ENCODE data around the gene MX2. TPM values are rescaled to one million over a fixed set of nuclear protein-coding genes. Genes with fewer than 3 reads are reported as not detected.

MX2 gene
- total RNA-seq, 1 experiment from 2014 or later, result 56.7 TPM

GRCh38 chr21:41429305-41429704 is 67.5 kb downstream of the MX2 start:
- DNase-seq (ENCODE audit: low read depth, low spot score), result no peak
- ATAC-seq, result no peak
- Histone ChIP-seq H3K27me3 (ENCODE audit: control insufficient read depth, insufficient read depth, low read length) (no peaks in the 10 kb centered on the region), H3K36me3 (ENCODE audit: control insufficient read depth, insufficient read depth, low read length) (no peaks in the 10 kb centered on the region), H3K9me3 (ENCODE audit: control insufficient read depth, insufficient read depth, low read depth, low read length) (no peaks in the 10 kb centered on the region), H3K4me1 (ENCODE audit: control insufficient read depth, insufficient read depth, low read length) (no peaks in the 10 kb centered on the region), H3K27ac (ENCODE audit: low read length) (no peak overlapping the region), H3K4me3 (ENCODE audit: low read depth in 2 of 2, low read length in 2 of 2) (no peak overlapping the region)
- TF ChIP-seq, protein P1, sequence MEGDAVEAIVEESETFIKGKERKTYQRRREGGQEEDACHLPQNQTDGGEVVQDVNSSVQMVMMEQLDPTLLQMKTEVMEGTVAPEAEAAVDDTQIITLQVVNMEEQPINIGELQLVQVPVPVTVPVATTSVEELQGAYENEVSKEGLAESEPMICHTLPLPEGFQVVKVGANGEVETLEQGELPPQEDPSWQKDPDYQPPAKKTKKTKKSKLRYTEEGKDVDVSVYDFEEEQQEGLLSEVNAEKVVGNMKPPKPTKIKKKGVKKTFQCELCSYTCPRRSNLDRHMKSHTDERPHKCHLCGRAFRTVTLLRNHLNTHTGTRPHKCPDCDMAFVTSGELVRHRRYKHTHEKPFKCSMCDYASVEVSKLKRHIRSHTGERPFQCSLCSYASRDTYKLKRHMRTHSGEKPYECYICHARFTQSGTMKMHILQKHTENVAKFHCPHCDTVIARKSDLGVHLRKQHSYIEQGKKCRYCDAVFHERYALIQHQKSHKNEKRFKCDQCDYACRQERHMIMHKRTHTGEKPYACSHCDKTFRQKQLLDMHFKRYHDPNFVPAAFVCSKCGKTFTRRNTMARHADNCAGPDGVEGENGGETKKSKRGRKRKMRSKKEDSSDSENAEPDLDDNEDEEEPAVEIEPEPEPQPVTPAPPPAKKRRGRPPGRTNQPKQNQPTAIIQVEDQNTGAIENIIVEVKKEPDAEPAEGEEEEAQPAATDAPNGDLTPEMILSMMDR (IDR thresholded peaks at IDR 0.05), result no peak
- TF ChIP-seq, protein P2, sequence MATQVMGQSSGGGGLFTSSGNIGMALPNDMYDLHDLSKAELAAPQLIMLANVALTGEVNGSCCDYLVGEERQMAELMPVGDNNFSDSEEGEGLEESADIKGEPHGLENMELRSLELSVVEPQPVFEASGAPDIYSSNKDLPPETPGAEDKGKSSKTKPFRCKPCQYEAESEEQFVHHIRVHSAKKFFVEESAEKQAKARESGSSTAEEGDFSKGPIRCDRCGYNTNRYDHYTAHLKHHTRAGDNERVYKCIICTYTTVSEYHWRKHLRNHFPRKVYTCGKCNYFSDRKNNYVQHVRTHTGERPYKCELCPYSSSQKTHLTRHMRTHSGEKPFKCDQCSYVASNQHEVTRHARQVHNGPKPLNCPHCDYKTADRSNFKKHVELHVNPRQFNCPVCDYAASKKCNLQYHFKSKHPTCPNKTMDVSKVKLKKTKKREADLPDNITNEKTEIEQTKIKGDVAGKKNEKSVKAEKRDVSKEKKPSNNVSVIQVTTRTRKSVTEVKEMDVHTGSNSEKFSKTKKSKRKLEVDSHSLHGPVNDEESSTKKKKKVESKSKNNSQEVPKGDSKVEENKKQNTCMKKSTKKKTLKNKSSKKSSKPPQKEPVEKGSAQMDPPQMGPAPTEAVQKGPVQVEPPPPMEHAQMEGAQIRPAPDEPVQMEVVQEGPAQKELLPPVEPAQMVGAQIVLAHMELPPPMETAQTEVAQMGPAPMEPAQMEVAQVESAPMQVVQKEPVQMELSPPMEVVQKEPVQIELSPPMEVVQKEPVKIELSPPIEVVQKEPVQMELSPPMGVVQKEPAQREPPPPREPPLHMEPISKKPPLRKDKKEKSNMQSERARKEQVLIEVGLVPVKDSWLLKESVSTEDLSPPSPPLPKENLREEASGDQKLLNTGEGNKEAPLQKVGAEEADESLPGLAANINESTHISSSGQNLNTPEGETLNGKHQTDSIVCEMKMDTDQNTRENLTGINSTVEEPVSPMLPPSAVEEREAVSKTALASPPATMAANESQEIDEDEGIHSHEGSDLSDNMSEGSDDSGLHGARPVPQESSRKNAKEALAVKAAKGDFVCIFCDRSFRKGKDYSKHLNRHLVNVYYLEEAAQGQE (IDR thresholded peaks at IDR 0.05; ENCODE audit: insufficient read depth in 1 of 2, low read depth in 2 of 2, low read length in 1 of 2), result no peak
- TF ChIP-seq TCF7L2 (IDR thresholded peaks at IDR 0.05; ENCODE audit: low read depth, low read length) (no peak), SIN3A (IDR thresholded peaks at IDR 0.05; ENCODE audit: borderline replicate concordance, insufficient read depth, low read depth, low read length) (no peak), POLR2AphosphoS5 (IDR thresholded peaks at IDR 0.05; ENCODE audit: low read depth, low read length) (no peak)
- intact Hi-C loops (cut with micrococcal nuclease; ENCODE audit: unreplicated experiment), result no loop called here
- ChIA-PET POLR2A (no interaction called here), CTCF (no interaction called here)
- in situ Hi-C loops (cut with HindIII; ENCODE audit: low pct_unique_long_range_greater_than_20kb, low sequenced_read_pairs), result no loop called here
- BruUV-seq (replicated peaks), result no TSS peak

GRCh38 chr21:41429925-41430491 is 68.2 kb downstream of the MX2 start:
- no peak overlapping the region for H3K4me3 ChIP-seq (ENCODE audit: low read depth in 2 of 2, low read length in 2 of 2)
- no peak overlapping the region for H3K27ac ChIP-seq (ENCODE audit: low read length)
- TF ChIP-seq POLR2AphosphoS5 (IDR thresholded peaks at IDR 0.05; ENCODE audit: low read depth, low read length) (no peak), TCF7L2 (IDR thresholded peaks at IDR 0.05; ENCODE audit: low read depth, low read length) (no peak), SIN3A (IDR thresholded peaks at IDR 0.05; ENCODE audit: borderline replicate concordance, insufficient read depth, low read depth, low read length) (no peak)
- TF ChIP-seq, protein P1 (IDR thresholded peaks at IDR 0.05), result no peak
- TF ChIP-seq, protein P2 (IDR thresholded peaks at IDR 0.05; ENCODE audit: insufficient read depth in 1 of 2, low read depth in 2 of 2, low read length in 1 of 2), result no peak
- POLR2A ChIA-PET, result no interaction called here
- intact Hi-C loops (cut with micrococcal nuclease; ENCODE audit: unreplicated experiment), result no loop called here
- no peaks in the 10 kb centered on the region for H3K9me3 ChIP-seq (ENCODE audit: control insufficient read depth, insufficient read depth, low read depth, low read length)
- H3K4me1 ChIP-seq (ENCODE audit: control insufficient read depth, insufficient read depth, low read length), result no peaks in the 10 kb centered on the region
- DNase-seq (ENCODE audit: low read depth, low spot score), result no peak
- no peaks in the 10 kb centered on the region for H3K27me3 ChIP-seq (ENCODE audit: control insufficient read depth, insufficient read depth, low read length)
- ATAC-seq, result no peak
- in situ Hi-C loops (cut with HindIII; ENCODE audit: low pct_unique_long_range_greater_than_20kb, low sequenced_read_pairs), result no loop called here
- H3K36me3 ChIP-seq (ENCODE audit: control insufficient read depth, insufficient read depth, low read length), result no peaks in the 10 kb centered on the region
- BruUV-seq (replicated peaks), result TSS peak; percentile 65
- CTCF ChIA-PET, result no interaction called here
